Measurements from ENCODE around the gene TYW3. TPM values are rescaled to one million over a fixed set of nuclear protein-coding genes. Genes with fewer than 3 reads are reported as not detected.
A peak's percentile ranks its signal among the peaks of the same experiment; 100 is the strongest.

The TYW3 gene, protein sequence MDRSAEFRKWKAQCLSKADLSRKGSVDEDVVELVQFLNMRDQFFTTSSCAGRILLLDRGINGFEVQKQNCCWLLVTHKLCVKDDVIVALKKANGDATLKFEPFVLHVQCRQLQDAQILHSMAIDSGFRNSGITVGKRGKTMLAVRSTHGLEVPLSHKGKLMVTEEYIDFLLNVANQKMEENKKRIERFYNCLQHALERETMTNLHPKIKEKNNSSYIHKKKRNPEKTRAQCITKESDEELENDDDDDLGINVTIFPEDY
- 14.6 and 17.9 TPM in 2 replicates for total RNA-seq

DNA sequence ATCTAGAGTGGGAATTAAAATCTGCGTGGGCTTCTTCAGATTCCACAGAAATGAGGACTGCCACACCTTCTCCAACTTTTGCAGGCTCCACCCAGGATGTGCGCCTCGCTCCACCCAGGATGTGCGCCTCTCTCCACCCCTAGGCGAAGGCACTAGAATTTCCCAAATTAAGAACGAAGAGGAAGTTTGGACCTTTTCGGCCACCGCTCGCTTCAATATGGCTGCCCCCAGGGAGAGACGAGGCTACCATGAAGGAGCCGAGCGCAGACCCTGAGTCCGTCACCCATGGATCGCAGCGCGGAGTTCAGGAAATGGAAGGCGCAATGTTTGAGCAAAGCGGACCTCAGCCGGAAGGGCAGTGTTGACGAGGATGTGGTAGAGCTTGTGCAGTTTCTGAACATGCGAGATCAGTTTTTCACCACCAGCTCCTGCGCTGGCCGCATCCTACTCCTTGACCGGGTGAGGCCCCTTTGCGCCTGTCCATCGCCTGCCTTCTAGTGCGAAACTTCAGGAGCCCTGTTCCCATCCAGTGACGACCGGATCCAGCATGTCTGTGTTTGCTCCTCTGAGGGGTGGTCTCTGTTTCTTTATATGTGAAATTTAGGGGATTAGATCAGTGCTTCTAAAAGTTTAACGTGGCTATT lies at the start of gene TYW3, which contains the start of gene CRYZ:
Gene TYW3, plus strand, starts transcription at position 193 of the 644 bp plus-strand sequence. Its CDS starts 93 bp downstream, at position 286.
Gene CRYZ, minus strand, starts transcription at position 91 of the 644 bp plus-strand sequence. CDS start 8,229 bp downstream, outside the sequence.
- DNase-seq (ENCODE audit: low read depth): peak; percentile 89

GRCh38 chr1:74683656-74684055 lies 49.3 kb upstream of the TYW3 start:
- no peak for DNase-seq (ENCODE audit: low read depth)

- DNase-seq (ENCODE audit: low read depth): no peak
Observed at GRCh38 chr1:74684301-74684700, 48.7 kb upstream of the TYW3 start.

DNA sequence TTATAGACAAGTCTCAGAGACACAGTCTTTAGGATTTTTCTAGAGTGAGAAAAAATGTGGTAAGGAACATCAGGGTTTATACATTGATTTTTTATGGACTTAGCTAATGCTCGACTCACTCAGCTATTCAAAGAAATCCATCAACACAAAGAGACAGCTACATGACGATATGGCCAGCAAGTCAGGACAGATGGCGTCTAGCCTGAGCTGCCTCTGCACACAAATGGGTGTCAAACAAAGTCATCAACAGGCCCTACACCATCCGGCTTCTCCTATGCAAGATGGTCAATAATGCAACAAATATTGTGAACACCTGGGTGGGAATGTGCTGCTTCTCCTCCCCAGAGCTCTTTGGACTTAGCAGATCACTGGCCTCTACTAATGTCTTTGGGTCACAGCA lies 46.0 kb upstream of the TYW3 start:
- no peak for DNase-seq (ENCODE audit: low read depth)

GRCh38 chr1:74689621-74690363 lies 43.2 kb upstream of the TYW3 start:
- peak; percentile 62 for DNase-seq (ENCODE audit: low read depth)

GRCh38 chr1:74690364-74690696 lies 42.6 kb upstream of the TYW3 start:
- no peak for DNase-seq (ENCODE audit: low read depth)

DNA sequence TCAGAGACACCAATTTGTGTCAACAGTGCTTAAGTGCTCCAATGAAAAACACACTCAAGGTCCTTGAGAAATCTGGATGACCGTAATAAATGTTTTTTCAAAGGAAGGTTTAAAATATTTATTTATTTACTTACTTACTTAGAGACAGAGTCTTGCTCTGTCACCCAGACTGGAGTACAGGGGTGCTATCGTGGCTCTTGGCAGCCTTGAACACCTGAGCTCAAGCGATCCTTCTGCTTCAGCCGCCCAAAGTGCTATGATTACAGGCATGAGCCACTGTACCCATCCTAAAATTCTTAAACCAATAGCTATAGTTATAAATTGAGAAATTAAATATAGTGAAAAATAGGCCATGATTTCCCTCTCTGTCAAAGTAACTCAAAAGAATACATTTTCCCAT lies 42.0 kb upstream of the TYW3 start:
- DNase-seq (ENCODE audit: low read depth): no peak

DNA sequence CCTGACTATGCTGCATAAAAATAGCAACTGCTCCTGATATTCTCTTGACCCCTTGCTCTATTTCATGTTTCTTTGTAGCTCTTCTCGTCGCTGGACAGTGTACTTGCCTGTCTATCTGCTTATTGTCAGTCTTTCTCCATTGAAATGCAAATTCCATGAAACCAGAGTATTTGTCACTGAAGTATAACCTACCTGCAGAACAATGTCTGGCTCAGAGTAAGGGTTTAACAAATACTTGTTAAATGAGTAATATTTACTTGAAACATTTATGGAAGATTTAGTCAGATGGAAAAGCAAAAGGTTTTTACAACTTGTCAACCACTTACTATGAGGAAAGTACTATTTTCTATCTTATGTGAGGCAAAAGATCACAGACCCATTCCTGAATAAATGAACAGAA lies 39.5 kb upstream of the TYW3 start:
- peak; percentile 89 for DNase-seq (ENCODE audit: low read depth)

DNA sequence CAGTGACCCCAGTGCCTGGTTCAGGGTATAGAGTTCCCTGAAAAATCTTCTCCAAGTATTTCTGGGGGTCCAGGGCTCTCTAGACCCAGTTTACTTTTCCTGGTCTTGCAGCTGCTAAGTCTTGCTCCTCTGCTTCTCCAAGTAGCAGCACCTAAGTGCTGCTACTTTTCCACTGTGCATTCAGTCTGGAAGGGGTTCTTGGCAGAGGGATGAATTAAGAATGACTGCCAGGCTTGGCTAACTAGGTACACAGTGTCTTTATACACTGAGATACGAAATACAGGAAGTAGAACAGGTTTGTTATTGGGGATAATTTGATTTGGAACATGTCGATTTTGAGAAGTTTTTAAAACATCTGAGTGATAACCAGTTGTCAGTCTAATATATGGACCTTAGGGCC lies 35.1 kb upstream of the TYW3 start:
- DNase-seq (ENCODE audit: low read depth): no peak

- DNase-seq (ENCODE audit: low read depth): no peak
Observed at GRCh38 chr1:74699331-74699730, 33.6 kb upstream of the TYW3 start.

GRCh38 chr1:74703386-74704182 lies 29.4 kb upstream of the TYW3 start:
- DNase-seq (ENCODE audit: low read depth): no peak

- no peak for DNase-seq (ENCODE audit: low read depth)
Observed at GRCh38 chr1:74712881-74713280, 20.1 kb upstream of the TYW3 start.

DNA sequence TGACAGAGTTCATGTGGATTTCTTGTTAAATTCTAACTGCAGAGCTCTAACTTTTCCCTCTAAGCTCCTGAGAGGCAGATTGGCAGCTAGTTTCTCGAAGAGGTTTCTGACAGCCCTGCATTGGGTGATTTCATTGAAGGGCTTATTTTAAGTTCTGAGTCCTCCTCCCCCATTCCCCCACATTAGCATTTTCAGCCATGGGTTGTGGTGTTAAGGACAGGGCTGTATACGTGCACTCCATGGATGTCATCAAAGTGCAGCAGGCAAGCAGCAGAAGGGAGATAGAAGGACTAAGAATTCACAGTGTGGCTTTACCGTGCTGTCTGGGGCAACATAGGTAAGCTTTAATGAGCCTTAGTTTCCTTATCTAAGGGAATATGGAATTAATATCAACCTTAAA lies 19.1 kb upstream of the TYW3 start:
- DNase-seq (ENCODE audit: low read depth): no peak

GRCh38 chr1:74714429-74715235 lies 18.3 kb upstream of the TYW3 start:
- peak; percentile 64 for DNase-seq (ENCODE audit: low read depth)

DNA sequence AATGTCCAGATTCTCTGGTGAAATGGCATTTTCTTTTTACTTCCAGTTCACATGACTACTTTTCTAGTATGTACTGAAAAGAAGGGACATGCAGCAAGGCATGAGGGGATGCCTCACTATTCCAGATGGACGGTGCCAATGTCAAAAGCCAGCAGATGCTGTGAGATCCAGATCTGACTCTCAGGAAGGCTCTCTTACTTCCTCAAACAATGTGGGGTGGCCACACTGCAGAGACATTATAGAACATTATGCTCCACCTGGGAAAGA lies 17.8 kb upstream of the TYW3 start:
- no peak for DNase-seq (ENCODE audit: low read depth)

- no peak for DNase-seq (ENCODE audit: low read depth)
Observed at GRCh38 chr1:74715806-74716205, 17.1 kb upstream of the TYW3 start.

DNA sequence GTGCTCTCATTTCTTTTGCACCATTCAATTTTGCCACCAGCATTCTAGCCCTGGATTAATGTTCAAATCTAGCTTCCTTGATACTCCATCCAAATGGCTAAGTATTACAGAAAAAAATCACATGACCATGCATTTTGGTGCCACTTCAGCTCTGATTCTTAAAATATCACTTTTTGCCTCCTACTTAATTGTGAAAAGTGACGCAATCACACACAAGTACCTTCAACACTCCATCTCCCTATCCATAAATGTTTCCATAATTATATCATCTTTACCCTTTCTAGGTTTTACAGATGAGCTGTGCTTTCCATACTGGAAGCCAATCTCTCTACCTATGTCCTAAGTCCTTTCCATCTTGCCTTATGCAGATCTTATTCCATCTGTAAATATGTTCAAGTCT lies 16.1 kb upstream of the TYW3 start:
- no peak for DNase-seq (ENCODE audit: low read depth)

DNA sequence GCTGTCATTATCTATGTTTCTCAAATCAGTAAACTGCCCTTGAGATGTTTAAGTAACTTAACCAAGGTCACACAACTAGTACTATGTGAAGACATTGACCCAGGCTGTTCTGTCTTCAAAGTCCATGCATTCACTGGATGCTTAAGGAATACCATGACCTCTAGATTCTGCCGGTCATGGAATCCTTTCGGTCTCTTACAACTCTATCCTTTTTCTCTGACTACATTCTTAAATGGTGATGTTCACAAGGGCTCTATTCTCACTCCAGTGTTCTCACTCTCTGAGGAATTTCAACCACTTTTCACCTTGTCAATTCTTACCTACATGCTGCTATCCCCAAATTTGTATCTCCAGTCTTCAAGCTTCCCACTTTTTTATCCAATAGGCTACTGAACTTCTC lies 15.3 kb upstream of the TYW3 start:
- no peak for DNase-seq (ENCODE audit: low read depth)

- DNase-seq (ENCODE audit: low read depth): no peak
Observed at GRCh38 chr1:74726063-74726462, 6.9 kb upstream of the TYW3 start.

GRCh38 chr1:74728736-74729135 lies 4.2 kb upstream of the TYW3 start:
- DNase-seq (ENCODE audit: low read depth): peak; percentile 33

GRCh38 chr1:74729741-74730478 lies 3.0 kb upstream of the TYW3 start:
- peak; percentile 71 for DNase-seq (ENCODE audit: low read depth)

Measured in renal cortical epithelial cell (primary cell).